ENCODE results near the gene NMRK2.

DNA sequence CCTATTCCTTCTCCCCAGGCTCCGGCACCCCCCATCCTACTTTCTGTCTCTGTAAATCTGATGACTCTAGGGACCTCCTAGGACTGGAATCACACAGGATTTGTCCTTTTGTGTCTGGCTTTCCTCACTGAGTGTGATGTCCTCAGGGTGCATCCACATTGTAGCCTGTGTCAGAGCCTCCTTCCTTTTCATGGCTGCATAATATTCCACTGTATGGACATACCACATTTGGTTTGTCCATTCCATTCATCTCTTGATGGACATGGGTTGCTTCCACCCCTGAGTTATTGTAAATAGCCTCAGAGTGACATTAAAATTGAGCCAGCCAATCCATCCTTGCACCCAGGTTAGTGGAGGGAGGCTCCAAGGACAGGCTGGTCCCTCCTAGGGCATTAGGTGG, 22.8 kb upstream of the NMRK2 start:
- TF ChIP-seq POLR2A (IDR thresholded peaks at IDR 0.05; ENCODE audit: borderline replicate concordance, extremely low read depth, insufficient read depth, insufficient read length) (no peak), JUND (IDR thresholded peaks at IDR 0.05) (no peak), SIN3A (IDR thresholded peaks at IDR 0.05; ENCODE audit: low read depth) (no peak)
- TF ChIP-seq, protein P1, sequence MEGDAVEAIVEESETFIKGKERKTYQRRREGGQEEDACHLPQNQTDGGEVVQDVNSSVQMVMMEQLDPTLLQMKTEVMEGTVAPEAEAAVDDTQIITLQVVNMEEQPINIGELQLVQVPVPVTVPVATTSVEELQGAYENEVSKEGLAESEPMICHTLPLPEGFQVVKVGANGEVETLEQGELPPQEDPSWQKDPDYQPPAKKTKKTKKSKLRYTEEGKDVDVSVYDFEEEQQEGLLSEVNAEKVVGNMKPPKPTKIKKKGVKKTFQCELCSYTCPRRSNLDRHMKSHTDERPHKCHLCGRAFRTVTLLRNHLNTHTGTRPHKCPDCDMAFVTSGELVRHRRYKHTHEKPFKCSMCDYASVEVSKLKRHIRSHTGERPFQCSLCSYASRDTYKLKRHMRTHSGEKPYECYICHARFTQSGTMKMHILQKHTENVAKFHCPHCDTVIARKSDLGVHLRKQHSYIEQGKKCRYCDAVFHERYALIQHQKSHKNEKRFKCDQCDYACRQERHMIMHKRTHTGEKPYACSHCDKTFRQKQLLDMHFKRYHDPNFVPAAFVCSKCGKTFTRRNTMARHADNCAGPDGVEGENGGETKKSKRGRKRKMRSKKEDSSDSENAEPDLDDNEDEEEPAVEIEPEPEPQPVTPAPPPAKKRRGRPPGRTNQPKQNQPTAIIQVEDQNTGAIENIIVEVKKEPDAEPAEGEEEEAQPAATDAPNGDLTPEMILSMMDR (IDR thresholded peaks at IDR 0.05 in 2 of 3, conservative IDR thresholded peaks at IDR 0.05 in 1 of 3; ENCODE audit: borderline replicate concordance in 1 of 3, insufficient read depth in 1 of 3, low read depth in 2 of 3, low read length in 2 of 3), result no peak

Data from HCT116 (cell line).